Astrocyte of the hippocampus (primary cell): ENCODE measurements around the gene CADM3.

Source experiments
- DNase-seq: peaks from one replicate; pipeline ENCODE4 v3.0.0; 2011; ENCODE audit warnings: low read depth, low spot score

The CADM3 gene

DNA sequence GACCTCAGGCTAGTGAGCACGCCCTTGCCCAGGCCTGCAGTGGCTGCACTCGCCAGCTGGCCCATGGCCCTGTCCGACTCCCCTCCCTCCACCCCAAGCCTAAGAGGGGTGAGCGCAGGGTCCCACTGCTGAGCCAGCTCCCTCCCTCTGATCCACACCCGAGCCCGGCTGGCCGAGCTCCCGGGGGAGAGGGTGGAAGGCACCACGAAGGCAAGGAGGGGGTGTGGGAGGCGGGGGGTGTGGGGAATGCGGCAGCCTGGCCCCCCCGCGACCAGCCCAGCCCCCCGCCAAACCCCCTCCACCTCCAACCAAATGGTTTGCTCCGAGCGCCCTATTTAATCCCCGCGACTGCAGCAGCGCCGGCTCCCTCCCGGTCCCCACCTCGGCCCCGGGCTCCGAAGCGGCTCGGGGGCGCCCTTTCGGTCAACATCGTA, at the start of gene CADM3:
Gene CADM3, plus strand, starts transcription at position 362 of the 434 bp plus-strand sequence. CDS start 151 bp downstream, outside the sequence.
- DNase-seq = peak; percentile 27

- DNase-seq = peak; percentile 58
Measured at GRCh38 chr1:159122005-159122621, 49.3 kb upstream of the CADM3 start.

DNA sequence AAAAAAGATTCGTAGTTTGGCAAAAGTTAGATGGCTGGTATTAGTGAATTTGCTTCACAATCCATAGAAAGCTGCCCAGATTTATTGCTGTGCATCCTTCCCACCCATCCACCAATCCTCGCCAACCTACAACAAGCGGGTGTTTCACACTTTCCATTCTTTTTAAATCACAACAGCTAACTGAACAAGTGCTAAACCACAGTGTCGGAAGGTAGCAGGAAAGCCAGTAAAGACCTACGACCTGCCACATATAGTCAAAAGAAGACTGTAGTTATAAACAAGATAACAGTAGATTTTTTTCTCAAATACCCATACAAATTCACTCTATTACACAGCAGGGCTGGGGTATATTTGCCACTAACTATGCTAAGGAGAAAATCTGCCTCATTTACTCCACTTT, 47.8 kb upstream of the CADM3 start:
- no peak for DNase-seq

- DNase-seq = peak; percentile 71
Measured at GRCh38 chr1:159132271-159132881, 39.0 kb upstream of the CADM3 start.

DNA sequence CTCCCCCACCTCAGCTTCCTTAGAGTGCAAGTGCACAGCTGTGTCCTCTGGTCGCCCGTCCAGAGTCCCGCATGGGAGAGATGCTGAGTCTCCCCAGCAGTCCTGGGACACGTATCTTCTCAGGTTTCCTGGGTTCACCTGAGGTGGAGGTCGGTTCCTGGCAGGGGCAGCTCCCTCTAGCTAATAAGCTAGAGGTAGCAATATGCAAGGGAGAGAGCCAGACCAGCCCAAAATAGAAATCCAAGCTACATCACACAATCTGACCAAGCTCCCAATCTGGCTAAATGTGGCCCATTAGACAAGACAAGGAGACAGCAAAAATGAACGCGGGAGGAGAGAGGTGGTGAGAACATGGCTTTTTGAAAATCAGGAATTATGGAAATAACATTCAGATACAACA, 30.9 kb upstream of the CADM3 start:
- DNase-seq = no peak

GRCh38 chr1:159141584-159142390, 29.6 kb upstream of the CADM3 start:
- peak; percentile 86 for DNase-seq

DNA sequence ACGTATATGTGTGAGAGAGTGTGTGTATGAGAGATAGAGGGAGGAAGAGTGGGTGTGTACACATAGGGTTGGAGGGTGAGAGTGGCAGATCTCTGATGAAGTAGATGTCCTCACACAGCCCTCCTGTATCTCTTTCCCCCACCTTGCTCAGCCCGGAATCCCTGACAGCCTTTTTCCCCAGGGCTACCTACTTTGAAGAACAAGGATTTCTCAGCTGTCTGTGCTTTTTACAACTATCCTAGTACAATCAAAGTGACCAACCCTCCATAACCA, 29.1 kb upstream of the CADM3 start:
- no peak for DNase-seq

DNA sequence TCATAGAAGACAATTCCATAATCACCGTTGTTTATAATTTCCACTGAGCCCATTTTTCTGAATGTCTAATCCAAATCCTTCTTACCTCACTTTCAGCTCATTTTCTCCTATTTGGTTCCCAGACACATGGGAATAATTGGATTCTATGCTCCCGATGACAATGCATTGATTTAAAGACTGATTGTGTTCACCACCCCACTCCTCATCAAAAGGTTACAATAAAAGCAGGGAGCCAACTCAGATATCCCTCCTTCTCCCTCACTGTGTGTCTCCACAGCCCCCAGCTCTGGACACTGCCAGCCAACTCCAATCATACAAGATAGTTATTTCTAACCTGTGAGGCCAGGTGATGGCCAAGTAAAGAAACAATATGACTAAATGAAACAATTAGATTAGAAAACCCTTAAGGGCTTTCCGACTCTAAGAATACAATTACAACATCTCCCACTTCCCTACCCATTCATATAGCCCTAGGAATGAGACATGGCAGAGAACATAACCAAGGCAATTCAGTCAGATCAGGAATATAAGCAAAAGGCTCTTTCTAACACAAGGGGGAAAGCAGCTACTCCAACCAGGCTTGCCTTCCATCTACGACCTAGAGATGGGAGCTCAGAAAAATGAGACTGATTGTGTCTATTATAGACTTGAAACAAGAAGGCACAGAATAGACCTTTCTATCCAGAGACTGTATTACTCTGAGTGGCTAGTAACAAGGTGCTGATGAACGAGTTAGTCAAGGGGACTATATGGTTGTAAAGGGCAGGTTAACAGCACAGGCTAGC, 28.5 kb upstream of the CADM3 start:
- no peak for DNase-seq

DNA sequence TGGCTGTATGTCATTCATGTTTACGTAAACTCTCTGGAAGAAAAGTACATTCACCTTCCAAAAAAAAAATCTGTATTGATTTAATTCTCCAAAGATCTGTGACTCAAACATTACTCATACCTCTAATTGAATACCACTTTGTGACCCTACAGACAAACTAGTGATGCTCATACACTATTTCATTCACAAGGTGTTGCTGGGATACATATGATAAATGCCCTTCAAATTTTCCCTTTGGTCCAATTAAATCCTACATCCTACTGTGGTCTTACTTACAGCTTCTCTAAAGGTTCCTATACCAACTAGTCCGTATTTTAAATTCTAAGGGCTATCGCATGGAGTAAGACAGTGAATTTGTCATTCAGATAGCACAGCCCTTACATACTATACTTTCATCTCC, 26.8 kb upstream of the CADM3 start:
- DNase-seq = no peak

DNA sequence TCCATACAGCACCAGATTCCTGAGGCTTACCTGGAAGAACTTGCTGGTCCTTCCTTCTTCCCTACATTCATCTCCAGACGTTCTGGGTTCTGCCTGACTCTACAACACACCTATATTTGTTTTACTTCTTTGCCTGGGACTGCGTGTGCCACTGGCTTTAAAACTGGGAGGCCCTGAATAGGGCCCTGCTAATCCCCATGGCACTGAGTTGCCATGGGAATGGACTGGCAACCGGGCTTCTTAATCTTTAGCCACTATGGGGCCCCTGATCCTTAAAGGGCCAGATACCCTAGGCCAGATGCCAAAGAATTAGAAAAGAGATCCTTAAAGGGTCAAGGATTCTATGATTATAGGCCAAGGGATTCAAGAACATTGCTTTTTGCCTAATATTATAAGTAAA, 24.4 kb upstream of the CADM3 start:
- no peak for DNase-seq

- no peak for DNase-seq
Measured at GRCh38 chr1:159152031-159152430, 19.4 kb upstream of the CADM3 start.

- peak; percentile 89 for DNase-seq
Measured at GRCh38 chr1:159161001-159161718, 10.3 kb upstream of the CADM3 start.

DNA sequence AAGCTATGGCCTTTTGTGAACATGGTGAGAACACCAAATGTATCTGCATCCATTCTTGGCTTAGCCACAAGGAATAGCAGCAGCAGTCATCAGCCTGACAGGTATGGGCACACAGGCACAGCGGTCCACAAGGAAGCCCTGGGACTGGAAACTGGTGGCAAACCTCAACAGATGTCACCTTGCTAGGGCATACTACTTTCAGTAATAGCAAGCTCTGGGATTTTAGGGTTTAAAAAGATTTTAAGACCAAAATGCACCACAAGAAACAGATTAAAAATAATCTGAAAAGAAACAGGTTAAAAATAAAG, 9.7 kb upstream of the CADM3 start:
- DNase-seq = no peak

GRCh38 chr1:159162516-159163265, 8.7 kb upstream of the CADM3 start:
- no peak for DNase-seq

DNA sequence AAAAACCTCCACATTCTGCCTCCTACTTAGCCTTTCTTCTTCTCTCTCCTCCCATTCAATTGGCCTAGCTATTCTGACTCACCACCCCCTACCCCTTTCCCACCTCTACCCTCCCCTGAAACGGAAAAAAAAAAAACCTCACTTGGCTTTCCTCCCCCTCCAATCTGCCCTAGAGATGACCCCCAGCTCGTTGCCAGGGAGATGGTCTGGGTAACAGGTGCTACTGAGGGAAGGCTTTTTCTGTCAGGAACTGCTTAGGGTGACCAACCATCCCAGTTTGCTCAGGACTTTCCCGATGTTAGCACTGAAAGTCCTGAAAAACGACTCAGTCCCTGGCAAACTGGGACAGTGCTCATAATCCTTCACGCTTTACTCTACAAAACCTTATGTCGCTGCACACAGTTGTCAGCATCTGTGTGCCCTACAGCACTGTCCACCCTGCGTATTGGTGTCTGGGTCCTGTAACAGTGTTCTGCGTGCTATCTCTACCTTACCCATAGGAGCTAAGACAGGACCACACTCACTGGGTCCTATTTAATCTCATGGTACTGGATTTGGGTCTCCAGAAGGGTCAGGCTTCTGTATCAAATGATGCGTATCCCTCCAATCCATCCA, 7.7 kb upstream of the CADM3 start:
- no peak for DNase-seq

DNA sequence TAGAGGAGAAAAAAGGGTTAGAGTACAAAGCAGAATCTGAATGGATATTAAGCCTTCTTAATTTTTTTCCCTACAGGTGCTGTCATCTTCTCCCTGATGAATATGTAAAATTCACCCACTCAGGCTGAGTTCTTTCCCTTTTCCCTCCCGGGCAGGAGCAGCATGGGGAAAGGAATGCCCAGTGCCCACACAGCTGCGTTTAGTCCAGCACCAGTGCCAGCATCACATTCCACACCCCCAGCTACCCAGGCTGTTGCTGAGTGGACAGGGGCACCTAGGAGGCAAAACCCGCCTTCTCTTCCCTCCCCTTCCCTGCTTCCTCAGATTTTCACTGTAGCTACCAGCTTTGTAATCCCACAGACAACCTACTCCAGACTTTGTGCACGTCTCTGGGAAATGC, 3.4 kb upstream of the CADM3 start:
- DNase-seq = no peak

- DNase-seq = no peak
Measured at GRCh38 chr1:159170639-159171038, 776 bp upstream of the CADM3 start.

DNA sequence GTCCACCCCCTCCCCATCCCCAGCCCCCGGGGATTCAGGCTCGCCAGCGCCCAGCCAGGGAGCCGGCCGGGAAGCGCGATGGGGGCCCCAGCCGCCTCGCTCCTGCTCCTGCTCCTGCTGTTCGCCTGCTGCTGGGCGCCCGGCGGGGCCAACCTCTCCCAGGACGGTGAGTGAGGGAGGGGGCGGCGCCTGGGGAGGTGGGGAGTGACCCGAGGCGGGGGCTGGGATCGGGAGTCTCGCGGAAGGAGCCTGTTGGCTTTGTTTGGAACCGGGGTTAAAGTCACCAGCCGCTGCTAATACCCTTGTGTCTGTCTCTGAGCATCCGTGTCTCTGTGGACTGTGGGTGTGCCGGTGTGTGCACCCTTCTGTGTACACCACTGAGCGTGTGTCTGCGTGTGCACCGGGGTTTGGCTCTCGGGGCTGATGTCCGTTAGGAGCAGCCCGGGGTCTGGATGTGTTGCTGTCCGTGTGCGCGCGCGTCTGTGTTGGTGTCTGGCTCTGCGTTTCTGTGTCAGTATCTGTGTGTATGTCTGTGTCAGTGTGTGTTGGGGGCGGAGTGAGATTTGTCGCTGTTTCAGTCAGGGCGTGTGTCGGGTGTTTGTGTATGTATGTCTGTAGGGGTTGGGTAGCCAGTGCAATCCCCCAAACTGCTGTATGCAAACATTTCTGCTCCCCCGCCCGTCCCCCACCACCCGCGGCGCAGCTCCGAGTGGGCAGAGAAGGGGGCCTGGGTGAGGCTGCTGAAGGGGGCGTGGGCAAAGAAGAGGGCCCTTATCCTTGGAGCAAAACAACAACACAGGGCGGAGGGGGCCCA, 480 bp downstream of the CADM3 start:
- peak; percentile 39 for DNase-seq

GRCh38 chr1:159172614-159173291, 1.3 kb downstream of the CADM3 start:
- DNase-seq = peak; percentile 16
